ENCODE data around the gene C1orf87.

DNA sequence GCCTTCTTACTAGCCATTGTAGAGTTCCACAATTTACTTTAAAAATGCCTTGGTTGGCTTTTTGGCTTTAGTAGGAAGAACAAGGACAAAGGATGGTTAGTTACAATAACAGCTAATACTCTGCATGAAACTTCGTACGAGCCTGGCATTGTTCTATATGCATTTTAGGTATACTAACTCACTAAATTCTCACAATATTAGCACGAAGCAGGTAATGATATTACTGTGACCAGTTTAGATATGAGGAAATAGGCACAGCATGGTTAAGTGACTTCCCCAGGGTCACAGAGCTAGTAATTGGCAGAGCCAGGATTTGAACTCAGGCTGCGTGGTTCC lies 96.5 kb downstream of the C1orf87 start:
- no peak for TF ChIP-seq GATA2 (IDR thresholded peaks at IDR 0.05; ENCODE audit: low read depth, low read length)
- no peak for TF ChIP-seq GATA3 (IDR thresholded peaks at IDR 0.05; ENCODE audit: low read depth, low read length)

Data from SH-SY5Y (cell line).